Superior temporal gyrus (tissue), 1 donor: ENCODE measurements around the gene SETD4.
"Not testable (repeated sequence)": the region's sequence is repeated elsewhere in the genome, so short reads cannot be mapped to it uniquely, and the experiment has no call there.

Experiments
- DNase-seq: peaks from one replicate; pipeline ENCODE4 v3.0.0-alpha.2; 2016; ENCODE audit errors: extremely low spot score

SETD4 gene, protein sequence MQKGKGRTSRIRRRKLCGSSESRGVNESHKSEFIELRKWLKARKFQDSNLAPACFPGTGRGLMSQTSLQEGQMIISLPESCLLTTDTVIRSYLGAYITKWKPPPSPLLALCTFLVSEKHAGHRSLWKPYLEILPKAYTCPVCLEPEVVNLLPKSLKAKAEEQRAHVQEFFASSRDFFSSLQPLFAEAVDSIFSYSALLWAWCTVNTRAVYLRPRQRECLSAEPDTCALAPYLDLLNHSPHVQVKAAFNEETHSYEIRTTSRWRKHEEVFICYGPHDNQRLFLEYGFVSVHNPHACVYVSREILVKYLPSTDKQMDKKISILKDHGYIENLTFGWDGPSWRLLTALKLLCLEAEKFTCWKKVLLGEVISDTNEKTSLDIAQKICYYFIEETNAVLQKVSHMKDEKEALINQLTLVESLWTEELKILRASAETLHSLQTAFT

DNA sequence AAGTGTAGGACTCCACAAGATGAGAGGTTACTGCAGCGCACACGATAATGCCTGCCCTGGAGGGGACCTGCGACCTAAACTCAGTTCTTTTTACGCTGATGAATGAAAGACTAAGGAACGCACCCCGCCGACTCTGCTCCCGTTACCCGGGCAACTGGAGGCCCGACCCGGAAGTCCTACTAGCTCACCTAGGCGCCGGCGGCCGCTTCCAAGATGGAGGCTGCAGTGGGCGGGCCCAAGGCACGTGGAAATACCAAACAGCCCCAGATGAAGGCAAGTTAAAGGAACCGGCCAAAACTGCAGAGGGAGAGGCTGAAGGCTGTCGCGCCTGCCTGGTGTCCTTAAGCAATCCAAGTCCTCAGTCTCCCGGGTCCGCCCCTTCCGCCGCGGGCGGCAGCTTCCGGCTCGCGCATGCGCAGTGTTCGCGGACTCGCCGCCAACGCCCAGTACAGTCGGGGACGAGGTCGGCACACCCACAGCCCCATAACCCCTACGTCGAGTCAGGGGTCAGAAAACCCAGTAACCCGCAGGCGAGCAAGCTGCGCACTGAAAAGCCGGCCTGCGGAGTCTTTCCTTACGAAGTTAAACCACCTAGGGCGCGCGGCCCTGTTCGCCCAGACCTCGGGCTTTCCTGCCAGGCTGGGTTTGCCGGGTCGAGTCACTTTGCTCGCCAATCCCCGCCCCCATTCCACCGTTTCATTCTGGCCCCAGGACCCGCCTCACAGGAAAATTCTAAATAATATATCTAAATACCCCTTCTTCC, at the start of gene SETD4:
Gene SETD4 (minus strand): TSS at position 368 of the 763 bp plus-strand sequence. CDS start 1,638 bp downstream, outside the sequence.
- DNase-seq = peak; percentile 95

DNA sequence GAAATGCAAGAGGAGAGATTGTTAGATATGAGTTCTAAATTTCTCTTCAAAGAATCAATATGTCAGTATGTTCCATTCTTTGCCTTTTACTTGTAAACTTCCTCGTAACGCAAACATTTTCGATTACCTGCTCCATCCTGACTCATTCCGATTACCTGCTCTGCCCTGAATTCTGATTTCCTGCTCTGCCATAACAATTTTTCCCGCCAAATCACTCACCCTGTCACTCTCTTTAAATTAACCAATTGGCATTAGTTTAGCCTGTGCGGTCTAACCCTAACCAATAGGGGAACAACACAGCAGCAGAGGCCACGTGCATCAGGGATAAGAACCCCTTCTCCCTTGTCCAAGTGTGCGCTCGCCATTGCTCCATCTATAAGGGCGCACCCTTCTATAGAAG, 49.5 kb upstream of the SETD4 start:
- DNase-seq = no peak

DNA sequence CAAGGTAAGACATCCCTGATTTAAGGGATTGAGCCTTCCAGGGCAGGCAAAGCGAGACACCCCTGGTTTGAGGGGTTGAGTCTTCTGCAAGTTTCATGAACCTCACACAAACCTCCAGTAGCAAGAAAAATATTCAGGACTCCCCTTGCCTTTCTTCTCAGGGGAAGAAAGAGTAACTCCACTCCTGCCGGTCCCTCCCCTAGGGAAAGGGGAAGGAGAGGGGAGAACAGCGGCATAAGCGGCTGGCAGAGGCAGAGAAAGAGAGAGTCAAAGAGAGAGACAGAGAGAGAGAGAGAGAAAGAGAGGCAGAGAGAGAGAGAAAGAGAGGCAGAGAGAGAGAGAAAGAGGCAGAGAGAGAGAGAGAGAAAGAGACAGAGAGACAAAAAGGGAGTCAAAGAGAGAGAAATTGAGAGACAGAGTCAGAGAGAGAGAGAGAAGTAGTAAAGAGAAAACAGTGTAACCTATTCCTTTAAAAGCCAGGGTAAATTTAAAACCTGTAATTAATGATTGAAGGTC, 45.1 kb upstream of the SETD4 start:
- DNase-seq = peak; percentile 35

DNA sequence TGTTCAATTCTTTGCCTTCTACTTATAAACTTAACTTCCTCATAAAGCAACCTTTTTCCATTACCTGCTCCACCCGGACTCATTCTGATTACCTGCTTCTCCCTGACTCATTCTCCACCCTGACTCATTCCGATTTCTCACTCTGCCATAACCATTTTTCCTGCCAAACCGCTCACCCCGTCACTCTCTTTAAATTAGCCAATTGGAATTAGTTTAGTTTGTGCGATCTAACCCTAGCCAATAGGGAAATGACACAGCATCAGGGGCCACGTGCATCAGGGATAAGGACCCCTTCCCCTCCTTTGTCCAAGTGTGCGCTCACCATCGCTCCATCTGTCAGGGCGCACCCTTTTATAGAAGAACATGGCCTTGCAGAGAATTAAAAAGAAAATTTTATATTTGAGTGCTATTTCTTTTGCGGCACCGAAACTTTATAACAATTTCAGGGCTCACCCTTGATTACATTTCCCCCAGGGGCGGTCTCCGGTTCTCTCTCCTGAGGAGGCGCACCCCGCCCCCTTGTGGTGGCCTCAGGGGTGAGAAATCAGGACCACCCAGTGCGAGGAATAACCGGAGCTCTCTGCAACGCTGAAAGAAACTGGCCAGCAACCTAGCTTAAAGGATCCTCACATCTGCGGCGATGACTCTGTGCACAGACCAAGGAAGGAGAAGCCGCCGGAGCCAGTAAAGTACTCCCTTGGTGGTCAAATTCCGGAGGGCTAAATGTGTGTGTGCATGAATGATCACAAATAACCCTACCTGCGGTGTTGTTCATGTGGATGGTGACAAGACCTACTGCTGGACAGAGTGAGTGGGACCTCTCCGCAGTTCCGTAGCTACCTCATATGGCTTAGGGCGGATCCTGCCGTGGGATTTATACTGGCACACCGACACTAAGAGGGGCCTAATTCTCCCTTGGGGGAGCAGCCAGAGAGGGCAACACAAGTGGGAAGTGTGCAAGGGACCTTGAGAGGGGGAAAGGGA, 44.3 kb upstream of the SETD4 start:
- peak; percentile 91 for DNase-seq

DNA sequence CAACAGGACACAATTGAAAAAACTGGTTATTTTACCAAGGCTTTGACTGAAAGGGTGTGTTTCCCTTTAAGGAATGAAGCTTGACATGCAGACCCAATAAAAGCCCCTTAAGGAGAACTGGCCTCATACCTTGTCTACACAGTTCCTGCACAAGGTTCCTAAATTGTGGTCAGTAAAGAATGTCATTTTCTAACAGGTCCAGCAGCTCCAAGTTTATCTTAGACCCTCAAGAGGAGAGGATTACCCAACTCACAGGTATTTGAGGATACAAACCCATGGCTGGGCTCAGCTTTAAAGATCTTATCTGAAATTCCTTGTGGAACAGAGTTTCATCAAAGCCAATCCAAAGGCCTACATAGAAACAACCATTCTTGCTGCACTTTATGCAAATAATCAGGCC, 43.1 kb upstream of the SETD4 start:
- no peak for DNase-seq

DNA sequence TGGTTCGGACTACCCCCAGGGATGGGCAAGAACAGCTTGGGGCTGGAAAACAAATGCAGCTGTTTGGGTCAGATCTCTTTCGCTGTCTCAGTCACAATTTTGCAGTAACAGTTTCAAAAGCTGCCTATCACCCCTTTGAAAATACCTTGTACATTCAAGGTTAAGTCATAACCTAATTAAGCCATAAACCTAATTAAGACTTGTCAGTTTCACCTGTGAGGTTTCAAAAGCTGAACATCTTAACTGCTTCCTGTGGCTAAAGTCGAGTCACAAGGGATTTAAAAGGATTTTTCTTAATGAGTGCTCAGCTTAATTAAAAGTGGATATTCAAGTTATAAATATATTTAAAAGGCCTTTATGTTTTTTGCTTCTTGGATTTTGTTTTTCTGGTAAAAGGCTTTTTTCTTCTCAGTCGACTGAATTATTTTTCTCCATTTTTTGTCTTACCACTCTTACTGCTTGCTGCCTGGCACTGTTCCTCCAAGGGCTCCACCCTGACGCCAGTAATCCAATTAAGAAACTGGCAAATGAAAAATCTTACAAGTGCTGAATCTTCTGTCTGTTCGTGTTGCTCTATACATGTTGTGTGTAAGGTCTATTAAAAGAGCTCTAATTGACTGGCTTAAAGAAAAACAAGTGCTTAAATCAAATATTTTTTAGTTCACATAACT, 40.8 kb upstream of the SETD4 start:
- DNase-seq = no peak

DNA sequence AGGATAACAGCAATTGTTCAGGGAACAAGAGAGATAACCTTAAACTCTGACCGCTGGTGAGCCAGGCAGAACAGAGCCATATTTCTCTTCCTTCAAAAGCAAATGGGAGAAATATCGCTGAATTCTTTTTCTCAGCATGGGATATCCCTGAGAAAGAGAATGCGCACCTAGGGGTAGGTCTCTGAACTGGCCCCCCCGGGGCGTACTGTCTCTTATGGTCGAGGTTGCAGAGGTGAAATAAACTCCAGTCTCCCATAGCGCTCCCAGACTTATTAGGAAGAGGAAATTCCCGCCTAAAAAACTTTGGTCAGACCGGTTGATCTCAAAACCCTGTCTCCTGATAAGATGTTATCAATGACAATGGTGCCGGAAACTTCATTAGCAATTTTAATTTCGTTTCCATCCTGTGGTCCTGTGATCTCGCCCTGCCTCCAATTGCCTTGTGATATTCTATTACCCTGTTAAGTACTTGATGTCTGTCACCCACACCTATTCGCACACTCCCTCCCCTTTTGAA, 39.4 kb upstream of the SETD4 start:
- not testable (repeated sequence) for DNase-seq

DNA sequence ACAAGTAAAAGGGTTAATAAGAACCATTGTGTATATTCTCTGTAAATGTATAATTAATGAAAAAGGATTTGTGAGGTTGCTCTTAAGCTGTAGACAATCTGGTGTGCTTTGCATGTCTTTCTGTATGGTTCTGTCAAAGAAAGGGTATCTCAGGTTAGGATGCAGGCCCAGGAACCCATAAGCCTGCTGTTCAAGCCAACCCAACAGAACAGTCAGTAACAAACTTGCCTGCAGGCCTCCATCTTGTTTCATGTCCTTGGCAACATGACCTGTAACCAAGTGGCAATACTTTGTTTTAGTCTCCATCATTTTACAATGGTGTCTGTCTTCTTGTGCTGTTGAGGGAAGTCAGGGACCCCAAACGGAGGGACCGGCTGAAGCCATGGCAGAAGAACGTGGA, 38.7 kb upstream of the SETD4 start:
- no peak for DNase-seq

DNA sequence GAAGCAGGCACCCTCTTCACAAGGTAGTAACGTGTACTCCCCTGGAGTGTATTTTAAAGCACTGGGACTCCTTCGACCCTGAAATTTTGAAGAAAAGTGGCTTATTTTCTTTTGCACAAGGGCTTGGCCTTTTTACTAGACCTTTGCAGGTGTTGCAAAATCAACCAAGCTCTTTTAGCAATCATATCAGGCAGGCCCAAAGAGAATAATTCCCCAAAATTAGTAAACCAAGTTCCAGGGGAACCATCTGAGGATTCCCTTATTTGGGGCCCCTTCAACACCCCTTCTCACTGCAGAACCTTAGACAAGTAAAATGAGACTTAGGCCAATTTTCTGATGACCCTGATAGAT, 37.8 kb upstream of the SETD4 start:
- DNase-seq = no peak

DNA sequence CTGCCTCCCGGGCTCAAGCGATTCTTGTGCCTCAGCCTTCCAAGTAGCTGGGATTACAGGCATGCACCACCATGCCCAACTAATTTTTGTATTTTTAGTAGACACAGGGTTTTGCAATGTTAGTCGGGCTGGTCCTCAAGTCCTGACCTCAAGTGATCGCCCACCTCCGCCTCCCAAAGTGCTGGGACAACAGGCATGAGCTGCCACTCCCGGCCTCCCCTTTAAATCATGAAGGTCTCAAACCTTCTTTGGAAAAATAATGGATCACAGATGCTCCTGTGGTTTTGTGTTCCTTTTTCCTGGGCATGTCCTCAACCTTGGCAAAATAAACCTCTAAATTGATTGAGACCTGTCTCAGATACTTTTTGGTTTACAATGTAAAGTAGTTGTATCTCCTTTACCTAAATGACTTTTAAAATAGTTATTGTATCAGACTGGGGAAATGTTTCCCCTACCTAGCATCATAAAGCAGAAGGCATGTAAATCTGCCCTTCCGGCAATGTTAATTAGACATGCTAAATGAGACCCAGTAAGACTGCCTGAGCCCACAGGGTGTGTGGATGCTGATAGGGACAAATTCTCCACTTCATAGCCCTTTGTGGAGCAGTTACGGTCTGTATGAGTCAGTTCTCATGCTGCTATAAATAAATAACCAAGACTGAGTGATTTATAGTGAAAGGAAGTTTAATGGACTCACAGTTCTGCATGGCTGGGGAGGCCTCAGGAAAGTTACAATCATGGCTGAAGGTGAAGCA, 37.3 kb upstream of the SETD4 start:
- no peak for DNase-seq

DNA sequence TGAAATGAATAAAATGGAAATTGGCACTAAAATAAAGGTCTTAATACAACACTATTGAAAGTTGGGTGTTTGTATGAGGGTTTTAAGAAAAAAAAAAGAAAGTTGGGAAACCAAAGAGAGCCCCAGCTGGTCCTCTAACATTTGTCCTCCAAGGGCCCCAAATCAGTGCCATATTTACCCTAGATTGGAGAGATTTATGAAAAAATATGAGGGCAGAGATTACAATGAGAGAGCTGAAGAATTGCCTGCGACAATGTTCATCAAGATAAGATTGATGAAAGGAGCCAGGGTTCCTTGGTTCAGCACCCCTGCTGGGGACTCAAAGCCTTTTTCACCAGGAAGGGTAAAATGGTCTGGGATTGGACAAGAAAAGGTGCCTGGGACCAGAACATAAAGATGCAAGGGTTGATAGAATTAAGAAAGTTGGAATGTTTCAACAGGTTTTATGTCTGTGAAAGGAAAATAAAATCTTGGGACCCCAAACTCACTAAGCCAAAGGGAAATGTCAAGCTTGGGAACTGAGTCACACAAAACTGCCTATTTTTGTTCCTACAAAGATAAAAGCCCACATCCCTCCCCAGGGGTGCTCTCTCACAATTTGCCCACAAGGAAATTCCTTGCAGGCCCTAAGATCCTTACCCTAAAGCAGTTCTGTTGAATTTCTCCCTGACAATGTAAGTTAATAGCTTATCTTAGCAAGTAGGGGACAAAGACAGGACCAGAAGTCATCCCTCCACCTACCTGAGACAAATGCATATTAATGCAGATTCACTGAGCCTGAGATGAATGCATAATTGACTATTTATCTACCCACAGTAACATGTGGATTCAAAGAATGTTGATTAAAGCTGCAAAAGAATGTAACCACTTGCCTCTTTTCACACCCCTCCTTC, 36.3 kb upstream of the SETD4 start:
- DNase-seq = no peak

DNA sequence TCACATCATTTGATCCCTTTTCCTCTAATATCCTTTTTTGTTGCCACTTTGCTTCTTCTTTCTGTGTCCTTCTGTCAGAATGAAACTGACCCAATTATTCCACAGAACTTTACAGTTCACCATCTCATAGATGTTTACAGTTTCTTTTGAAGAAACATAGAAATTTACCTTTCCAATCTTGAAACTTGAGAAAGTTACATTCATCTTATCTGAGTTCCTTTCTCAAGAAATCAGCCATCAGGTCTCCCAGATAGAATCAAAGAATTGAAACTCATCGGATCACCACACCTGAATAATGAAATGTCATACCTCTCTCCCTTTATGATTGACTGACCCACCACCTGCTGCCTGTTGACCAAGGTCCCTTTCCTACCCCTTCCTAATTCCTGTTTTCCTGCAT, 33.2 kb upstream of the SETD4 start:
- no peak for DNase-seq

DNA sequence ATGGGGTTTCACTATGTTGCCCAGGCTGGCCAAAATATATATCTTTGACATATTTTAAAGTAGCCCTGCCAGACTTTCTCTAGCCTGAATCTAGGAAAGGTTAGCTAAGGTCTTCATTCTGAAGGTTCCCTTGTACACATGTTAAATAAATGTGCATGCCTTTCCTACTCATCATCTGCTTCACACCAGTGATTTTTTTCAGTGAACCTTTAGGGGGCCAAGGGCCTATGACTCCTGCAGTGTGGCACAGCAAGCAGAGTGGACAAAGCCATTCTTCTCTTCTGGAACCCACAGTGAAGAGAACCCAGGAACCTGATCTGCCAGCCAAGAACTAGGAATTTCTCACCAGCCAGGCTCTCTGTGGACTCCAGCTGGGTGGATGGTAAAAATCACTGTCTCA, 32.4 kb upstream of the SETD4 start:
- DNase-seq = no peak

DNA sequence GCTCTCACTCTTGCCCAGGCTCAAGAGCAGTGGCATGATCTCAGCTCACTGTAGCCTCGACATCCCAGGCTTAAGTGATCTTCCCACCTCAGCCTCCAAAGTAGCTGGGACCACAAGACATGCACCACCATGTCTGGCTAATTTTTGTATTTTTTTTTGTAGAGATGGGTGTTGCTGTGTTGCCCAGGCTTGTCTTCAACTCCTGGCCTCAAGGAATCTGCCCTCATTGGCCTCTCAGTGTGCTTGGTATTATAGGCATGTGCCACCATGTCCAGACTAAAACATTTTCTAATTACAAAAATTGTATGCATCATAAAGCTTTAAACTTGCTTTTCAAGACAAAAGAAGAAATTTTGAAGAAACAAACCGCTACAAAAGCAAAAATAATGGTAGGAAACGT, 29.6 kb upstream of the SETD4 start:
- DNase-seq = no peak

DNA sequence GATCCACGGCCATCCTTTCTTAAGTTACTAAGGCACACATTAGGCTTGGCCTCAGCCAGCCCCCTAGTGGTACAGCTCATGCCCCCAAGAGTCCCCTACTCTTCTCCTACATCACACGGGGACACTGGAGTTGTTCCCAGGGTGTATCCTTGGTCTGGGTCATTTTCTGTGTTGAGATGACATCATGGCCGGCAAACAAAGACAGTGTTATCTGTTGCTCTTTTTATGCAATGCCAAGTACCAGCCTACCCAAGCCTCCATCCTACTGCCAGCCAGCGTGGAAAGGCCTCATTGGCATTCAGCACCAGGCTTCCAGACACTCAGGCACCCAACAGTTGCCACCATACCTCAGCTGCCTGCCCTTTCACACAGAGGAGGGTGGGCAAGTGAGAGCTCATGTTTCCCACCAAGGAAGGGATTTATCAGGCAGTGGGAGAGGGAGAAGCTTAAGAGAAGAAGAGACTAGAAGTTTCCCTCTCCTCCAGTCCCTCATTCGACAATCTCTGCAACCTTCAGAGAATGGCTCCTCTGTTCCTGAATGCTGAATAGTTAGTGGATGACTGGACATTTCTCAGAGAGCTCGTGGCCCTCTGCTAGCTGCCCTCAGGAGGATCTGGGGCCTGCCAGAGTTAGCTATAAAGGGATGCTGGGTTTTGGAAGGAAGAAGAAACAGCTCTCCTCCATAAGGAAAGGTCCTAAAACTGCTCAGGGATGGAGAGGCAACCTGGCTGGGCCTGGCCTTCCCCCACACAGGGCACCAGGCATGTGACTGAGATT, 27.2 kb upstream of the SETD4 start:
- DNase-seq = peak; percentile 97

DNA sequence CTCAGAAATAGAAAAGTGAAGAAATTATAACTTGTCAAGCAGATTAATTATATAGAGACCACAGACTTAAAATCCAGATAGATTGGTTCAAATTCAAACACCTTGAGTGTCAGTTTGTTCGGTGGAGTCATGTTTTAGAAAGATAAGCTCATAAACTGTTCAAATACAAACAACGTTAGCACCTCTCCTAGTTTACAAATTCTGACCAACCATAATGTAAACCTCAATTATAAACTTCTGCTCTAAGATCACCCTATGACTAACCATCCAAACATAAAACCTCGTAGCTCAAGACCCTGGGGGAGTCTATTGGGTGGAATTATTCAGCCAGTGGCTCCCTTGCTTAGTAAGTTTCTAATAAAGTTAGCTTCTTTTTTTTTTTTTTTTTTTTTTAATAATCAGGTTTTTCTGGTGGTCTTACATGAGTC, 21.9 kb upstream of the SETD4 start:
- peak; percentile 8 for DNase-seq

DNA sequence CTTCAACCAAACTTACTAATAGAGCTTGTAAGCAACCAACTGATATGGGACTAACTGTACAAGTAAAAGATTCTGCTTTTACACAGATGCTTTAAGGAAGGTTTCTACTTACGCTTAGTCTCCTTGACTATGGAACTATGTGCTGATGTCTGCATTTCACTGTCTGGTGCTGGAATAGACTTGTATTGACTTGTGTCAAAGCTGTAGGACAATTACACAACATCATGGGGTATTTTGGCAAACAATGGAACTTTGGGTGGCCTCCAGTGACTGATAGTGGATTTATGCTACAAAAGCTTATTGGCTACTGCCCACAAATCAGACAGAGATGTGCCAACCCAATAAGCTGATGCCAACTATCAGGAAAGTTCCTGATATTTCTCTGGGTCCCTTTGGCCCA, 20.1 kb upstream of the SETD4 start:
- DNase-seq = peak; percentile 79

DNA sequence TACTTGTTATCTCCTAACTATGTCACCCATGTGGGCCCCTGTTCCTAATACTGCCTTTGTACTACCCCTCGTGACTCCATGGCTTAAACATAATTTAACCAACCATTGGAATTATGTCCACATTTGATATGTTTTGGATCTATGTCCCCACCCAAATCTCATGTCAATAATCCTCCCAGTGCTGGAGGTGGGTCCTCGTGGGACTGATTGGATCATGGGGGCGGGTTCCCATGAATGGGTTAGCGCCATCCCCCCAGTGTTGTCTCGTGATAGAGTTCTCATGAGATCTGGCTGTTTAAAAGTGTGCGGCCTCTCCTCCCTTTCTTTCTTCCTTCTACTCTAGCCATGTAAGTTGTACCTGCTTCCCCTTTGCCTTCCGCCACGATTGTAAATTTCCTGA, 19.3 kb upstream of the SETD4 start:
- peak; percentile 8 for DNase-seq
